HG02798 (cell line): Measurements from ENCODE around the gene GRID1.

Source experiments
- ATAC-seq: cut with Tn5 transposase; IDR thresholded peaks from one replicate; pipeline ENCODE4 v1.9.1; 2021; ENCODE audit warnings: mild to moderate bottlenecking; ENCODE audit not compliant: unreplicated experiment, poor library complexity

The GRID1 gene

GRCh38 chr10:85635650-85636049 is 730.9 kb downstream of the GRID1 start:
- no peak for ATAC-seq

- ATAC-seq = no peak
Measured at GRCh38 chr10:85624511-85624910, 742.1 kb downstream of the GRID1 start.

DNA sequence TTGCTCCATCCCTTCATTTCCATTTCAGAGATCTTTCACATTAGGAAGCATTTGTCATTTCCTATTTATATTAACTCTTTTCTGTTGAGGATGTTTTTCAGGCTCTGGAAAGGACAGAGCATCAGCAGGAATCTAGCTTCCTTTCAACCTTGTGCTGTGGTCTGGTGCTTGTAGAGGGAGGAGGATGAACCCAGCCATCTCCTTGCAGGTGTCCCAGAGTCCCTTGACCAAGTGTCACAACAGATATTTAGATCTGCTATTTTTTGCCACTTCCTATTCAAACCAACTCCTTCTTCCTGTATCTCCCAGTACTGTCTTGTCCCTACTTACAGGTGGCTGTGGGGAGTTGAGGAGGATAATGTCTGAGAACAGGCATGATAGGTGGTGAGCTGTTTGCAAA is 742.8 kb downstream of the GRID1 start:
- no peak for ATAC-seq

GRCh38 chr10:85623342-85623741 is 743.3 kb downstream of the GRID1 start:
- no peak for ATAC-seq

- ATAC-seq = no peak
Measured at GRCh38 chr10:85622425-85622824, 744.2 kb downstream of the GRID1 start.

DNA sequence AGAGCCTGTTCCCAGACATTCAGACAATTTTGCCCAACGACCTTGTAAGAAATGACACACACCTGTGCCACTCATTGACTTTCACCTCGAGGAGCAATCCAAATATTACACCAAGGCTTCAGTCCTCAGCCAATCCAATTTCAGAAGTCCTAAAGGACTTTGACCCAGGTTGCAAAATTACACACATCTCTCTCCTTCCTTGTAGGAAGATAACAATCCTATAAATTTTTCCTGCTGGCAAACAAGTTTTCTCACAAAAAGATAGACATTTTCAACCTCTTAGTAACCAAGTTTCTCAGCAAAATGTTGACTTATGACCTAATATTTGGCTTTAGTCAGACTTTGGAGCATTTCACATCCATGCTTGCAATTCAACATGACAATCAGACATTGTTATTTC is 745.0 kb downstream of the GRID1 start:
- no peak for ATAC-seq

DNA sequence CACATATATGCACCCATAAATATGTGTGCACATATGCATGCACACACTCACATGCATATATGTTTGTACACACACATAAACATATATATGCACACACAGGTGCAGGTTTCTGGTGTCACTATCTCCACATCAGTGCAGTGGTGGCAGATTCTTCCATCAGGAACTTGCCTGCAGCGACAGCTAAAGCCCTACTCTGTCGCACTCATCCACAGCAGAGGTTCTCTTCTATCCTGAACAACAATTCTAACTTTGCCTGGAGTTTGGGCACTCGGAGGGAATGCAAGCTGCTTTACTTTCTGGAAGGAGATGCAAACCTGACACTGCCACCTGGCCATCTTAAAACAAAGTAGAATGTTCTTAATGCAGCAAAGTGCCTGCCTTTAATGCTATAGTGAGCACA is 745.8 kb downstream of the GRID1 start:
- ATAC-seq = no peak

GRCh38 chr10:85619832-85620231 is 746.8 kb downstream of the GRID1 start:
- no peak for ATAC-seq

DNA sequence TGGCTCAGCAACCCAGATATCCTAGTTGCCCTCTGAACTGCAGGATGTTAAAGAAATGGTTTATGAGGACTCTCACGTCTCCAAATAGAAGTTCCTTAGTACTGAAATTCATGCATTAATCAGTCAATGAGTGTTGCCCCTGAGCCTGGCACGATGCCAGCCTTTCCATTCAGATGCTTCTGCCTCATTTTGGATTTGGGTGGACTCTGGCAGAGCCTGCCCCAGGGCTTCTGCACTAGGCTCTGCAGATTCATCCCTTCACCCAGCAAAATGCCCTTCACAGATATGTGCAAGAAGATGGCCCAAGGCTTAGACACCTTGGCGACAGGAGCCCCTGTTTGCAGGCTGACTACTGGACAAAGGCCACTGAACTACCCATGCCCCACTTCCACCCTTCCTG is 747.8 kb downstream of the GRID1 start:
- ATAC-seq = no peak

DNA sequence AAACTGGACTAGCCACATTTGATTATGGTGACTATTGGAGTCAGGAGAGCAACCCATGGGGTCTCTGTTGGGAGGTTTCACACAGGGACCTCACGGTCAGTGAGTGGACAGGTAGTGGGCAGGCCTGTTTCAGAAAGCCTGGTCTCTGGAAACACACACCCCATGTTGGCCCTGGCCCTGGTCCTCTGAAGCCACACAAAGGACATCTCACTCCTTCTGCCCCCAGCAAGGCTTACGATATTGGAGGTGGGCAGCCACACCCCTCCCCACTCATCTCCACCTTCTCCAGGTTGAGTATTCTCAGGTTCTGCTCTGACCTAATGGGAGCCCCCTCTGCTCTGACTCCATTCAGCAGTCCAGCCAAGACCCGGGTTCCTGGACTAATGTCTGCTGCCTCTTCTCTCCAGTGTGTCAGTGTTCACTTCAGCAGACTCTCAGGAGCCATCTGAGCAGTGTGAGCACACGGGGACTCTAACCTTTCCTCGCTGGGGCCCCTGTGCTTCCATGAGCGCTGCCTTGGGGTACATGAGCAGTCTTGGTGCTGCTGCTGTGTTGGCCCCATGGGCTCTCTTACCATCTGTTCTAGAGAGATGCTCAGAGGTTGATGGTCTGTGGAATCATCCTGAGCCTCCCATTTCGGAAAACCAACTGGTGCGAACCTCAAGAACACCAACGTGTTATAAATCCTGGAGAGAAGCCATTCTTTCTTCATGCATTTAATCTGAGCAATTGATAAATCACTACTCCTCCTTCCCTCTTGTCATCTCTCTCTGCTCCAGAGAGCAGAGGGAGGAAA is 748.6 kb downstream of the GRID1 start:
- ATAC-seq = no peak

DNA sequence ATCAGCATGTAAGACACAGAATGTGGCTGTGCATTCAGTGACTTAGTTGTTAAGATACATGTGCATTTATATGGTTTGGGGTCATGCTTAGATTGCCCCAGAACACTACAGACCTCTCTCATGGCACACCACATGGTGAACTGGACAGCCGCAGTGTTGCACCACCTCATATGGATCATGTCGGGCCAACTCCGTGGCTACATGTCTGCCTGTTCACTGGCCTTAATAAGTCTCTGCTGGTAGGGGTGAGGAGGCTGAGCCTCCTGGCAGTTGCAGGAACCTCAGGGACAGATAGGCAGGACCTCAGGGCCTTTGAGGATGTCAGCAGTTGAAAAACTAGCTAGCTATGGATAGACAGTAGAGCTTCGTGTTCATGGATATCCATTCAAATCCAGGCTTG is 751.0 kb downstream of the GRID1 start:
- ATAC-seq = no peak

- no peak for ATAC-seq
Measured at GRCh38 chr10:85614981-85615380, 751.6 kb downstream of the GRID1 start.

- ATAC-seq = no peak
Measured at GRCh38 chr10:85614566-85614965, 752.0 kb downstream of the GRID1 start.

- ATAC-seq = no peak
Measured at GRCh38 chr10:85613391-85613790, 753.2 kb downstream of the GRID1 start.

DNA sequence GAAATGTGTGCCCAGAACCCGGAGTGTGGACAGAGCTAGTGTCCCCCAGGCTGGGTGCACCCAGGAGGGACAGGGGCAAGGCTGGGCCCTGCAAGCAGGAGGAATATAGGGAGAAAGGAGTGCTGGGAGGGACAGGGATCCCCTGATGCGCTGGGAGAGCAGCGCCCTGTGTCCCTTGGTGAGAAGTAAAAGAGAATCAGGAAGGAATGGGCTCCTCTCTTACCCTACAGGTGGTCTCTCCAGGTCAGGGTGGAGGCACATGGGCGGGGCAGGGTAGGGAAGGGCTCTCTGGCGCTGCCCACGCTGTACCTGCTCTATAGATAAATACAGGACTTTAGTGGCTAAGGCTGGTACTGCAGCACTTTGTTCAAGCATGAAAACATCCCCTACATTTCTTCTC is 753.8 kb downstream of the GRID1 start:
- peak; percentile 39 for ATAC-seq

DNA sequence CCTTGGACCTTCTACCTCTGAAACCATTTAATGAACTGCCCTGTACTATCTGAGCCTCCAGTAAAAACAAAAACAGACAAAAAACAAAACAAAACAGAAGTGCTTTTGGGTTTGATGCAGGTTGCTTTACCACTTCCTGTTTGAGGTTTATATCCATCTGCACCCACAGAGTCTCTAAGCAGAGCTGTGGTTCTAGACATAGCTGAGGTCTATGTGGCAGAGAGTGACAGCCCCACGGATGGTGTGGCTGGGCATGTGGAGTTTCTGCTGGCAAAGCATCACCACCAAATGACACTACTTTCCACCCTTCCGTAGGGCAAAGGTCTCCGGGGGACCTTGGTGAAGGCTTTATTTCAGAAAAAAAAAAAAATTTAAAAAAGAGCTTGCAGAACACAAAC is 754.2 kb downstream of the GRID1 start:
- ATAC-seq = peak; percentile 91

DNA sequence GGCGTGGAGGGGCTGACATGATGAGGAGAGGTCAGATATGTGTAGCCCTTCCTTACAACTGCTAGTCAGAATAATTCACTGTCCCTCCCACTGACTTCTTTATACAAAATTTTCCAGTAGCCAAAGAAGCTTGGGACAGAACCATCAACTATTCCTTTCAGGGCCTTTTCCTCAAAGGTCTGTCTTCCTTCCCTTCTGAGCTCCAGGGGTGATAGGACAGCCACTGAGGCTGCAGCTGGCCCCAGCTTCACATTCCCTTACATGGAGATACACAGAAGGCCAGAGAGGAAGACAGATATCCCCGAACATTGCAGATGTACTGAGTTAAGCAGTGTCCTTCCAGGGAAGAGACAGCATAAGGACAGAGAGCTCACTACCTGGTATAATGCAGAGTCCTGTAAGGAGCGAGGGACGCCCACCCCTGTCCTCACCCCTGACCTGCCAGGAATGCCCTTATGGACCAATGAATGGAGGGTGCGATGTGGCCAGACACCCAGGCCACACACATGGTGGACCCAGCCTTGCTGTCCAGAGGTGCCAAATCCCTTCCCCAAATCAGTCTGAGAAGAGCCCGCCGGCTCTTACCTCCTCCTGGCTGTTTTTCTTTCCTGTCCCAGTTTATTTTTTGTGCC is 754.7 kb downstream of the GRID1 start:
- ATAC-seq = no peak

DNA sequence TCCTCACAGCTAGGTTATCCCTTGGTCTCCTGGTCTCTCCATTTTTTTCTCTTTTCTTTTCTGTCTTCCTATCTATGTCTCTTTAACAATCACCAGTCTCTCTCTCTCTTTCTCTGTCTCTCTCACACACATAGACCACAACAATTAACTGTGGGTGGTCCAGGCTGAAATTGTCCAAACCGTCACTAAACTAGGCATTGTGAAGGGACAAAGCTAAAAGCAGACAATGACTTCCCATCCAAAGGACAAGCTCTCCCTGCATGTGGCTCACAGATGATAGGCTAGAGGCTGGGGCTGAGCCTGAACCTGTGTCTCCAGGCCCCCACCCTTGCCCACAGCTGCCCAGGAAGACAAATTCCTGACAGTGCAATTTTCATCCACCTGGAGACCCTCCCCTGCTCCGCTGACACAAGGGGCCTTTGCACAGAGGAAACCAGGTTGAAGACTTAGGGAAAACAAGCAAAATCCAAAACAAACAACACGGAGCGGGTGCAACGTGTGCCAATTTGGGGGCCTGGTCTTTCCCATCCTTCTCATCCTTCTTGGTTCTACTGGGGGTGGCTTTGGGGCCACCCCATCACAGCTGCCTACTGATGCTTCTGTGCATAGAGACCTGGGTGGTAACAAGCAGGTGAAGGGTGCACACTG is 755.4 kb downstream of the GRID1 start:
- no peak for ATAC-seq

DNA sequence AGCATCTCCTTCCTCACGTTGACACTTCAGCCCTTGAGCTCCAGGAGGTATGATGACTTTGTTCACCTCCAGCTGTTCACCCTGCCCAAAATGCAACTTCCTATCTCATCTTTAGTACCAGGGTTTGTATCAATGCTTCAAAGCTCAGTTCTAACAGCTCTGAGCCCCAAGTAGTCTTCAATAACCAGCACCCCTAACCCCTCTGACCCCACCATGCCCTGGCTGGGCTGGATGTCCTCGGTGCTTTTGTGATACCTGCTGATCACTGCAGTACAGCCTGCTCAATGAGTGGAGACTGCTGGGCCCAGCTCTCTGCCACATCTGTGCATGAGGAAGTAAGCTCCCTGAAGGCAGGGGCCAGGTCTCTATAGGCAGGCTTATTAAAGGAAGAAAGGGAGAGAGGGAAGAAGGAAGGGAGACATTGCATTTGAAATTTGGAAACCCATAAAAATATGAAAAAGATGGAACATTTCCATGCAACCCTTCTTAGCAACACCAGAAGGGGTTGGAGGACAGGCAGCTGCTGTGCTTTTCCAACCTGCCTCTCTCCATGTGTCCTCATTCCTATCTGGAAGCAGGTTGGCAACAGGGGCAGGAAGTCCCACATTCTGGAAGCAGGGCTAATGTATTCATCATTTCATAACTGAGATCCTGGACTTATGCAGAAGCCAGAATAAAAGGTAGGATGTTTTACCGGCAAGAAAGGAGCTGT is 756.1 kb downstream of the GRID1 start:
- ATAC-seq = no peak

DNA sequence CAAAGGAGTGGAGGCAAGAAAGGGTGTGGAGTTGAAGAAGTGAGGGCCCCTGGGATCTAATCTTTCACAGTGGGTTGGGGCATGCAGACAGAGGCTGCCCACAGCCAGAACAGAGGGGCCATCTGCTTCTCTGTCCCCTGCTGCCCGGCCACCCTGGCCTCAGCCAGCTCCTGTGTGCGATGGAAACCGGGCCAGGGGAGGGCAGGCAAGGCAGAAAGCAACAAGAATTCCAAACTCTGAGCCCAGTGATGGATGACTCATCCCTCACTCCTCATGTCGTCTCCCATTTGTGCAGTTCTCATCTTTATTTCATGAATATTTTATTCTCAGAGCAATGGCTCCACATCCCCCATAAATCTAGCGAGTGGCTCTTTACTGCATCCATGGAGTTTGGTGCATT is 757.1 kb downstream of the GRID1 start:
- ATAC-seq = no peak

GRCh38 chr10:85608706-85609105 is 757.9 kb downstream of the GRID1 start:
- ATAC-seq = no peak
